Neural progenitor cell (in vitro differentiated cells): ENCODE data around the gene CHRM4.

ENCODE experiments used
- EZH2phosphoT487 ChIP-seq: fragments of 200-600 bp; sonication (generic); IDR thresholded peaks from 2 replicates; pipeline ENCODE4 v1.6.1; 2017; ENCODE audit warnings: antibody characterized with exemption
- TF ChIP-seq, protein P1 (sequence below): fragments of 200-600 bp; sonication (generic); IDR thresholded peaks from 2 replicates; pipeline ENCODE4 v1.5.1; 2017; ENCODE audit warnings: antibody characterized with exemption, mild to moderate bottlenecking

DNA sequence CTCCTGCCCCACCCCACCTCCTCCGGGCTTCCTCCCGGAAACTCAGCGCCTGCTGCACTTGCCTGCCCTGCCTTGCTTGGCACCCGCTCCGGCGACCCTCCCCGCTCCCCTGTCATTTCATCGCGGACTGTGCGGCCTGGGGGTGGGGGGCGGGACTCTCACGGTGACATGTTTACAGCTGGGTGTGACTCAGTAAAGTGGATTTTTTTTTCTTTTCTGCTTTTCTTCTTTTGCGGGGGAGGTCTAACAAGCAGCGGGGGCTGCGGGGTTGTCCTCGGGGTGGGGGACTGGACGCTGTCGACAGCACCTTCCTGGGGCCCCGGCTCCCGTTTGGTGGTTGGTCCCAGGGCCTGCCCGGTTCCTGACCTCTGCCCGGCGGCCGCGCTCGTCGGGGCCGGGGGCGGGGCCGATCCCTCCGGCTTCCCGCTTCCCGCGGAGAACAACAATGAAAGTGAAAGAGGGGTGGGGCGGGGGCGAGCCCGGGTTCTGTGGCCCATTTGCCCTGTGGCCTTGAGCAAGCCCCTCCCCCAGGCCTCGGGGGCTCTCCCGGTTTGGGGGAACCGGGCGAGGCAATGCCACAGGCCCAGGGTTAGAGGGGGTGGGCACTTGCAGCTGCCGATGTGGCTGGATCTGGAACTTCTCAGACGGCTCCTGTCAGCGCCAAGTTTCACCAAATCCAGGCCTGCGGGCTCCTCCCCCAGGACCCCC is 11.1 kb downstream of the CHRM4 start:
- TF ChIP-seq, protein P1, sequence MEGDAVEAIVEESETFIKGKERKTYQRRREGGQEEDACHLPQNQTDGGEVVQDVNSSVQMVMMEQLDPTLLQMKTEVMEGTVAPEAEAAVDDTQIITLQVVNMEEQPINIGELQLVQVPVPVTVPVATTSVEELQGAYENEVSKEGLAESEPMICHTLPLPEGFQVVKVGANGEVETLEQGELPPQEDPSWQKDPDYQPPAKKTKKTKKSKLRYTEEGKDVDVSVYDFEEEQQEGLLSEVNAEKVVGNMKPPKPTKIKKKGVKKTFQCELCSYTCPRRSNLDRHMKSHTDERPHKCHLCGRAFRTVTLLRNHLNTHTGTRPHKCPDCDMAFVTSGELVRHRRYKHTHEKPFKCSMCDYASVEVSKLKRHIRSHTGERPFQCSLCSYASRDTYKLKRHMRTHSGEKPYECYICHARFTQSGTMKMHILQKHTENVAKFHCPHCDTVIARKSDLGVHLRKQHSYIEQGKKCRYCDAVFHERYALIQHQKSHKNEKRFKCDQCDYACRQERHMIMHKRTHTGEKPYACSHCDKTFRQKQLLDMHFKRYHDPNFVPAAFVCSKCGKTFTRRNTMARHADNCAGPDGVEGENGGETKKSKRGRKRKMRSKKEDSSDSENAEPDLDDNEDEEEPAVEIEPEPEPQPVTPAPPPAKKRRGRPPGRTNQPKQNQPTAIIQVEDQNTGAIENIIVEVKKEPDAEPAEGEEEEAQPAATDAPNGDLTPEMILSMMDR = no peak
- TF ChIP-seq EZH2phosphoT487 = peak; percentile 10
